GM12878 (cell line): Measurements from ENCODE around the gene SYT12. TPM values are rescaled to one million over a fixed set of nuclear protein-coding genes. Genes with fewer than 3 reads are reported as not detected.

Source experiments
- ATAC-seq: fragments of 200-7000 bp; cut with Tn5 transposase; 3 replicates; pipeline ENCODE4 v1.9.1; 2020; ENCODE audit warnings: mild to moderate bottlenecking, moderate library complexity
- BruUV-seq: library from RNA; stranded (reverse); fragments of 400-500 nt; replicated peaks from 2 replicates; lab custom pipeline; 2021; lab: Mats Ljungman, UMichigan
- CTCF ChIA-PET: fragments of 300-600 bp; sonication (Branson Sonifier 250); formaldehyde crosslinking; extraction: SDS; loops from one replicate; lab custom pipeline; 2021; ENCODE audit warnings: inconsistent platforms; lab: Yijun Ruan, JAX
- POLR2A ChIA-PET: fragments of 350-600 bp; formaldehyde crosslinking; extraction: SDS; loops from one replicate; lab custom pipeline; 2021; ENCODE audit warnings: inconsistent platforms; lab: Charles Lee
- RAD21 ChIA-PET: fragments of 300-600 bp; sonication (Branson Sonifier 250); formaldehyde crosslinking; loops from one replicate; lab custom pipeline; 2023; ENCODE audit warnings: antibody characterized with exemption; ENCODE audit not compliant: unreplicated experiment; lab: Charles Lee
- SMC1A ChIA-PET: fragments of 300-600 bp; sonication (Branson Sonifier 250); formaldehyde crosslinking; loops from one replicate; lab custom pipeline; 2023; ENCODE audit not compliant: unreplicated experiment, uncharacterized antibody; lab: Charles Lee
- DNase-seq: peaks from one replicate; pipeline ENCODE4 v3.0.0-alpha.2; 2011; ENCODE audit warnings: low read depth, low spot score
- FAIRE-seq: peaks from 3 replicates; lab custom pipeline; 2011; peaks lifted over from hg19 to GRCh38; lab: Jason Lieb, UNC
- H2AFZ ChIP-seq: 2 replicates; pipeline ENCODE4 v1.6.0; 2011; ENCODE audit warnings: low read depth, low read length, control low read depth; ENCODE audit not compliant: control insufficient read depth
- H3K27ac ChIP-seq: 2 replicates; pipeline ENCODE4 v1.5.1; 2011; ENCODE audit warnings: control low read depth; ENCODE audit not compliant: control insufficient read depth, insufficient read depth
- H3K27me3 ChIP-seq, 2 experiments: replicated peaks in 1 of 2; 2 replicates each; pipeline versions ENCODE4 v1.6.0 to v1.6.1; 2011; ENCODE audit warnings: low read length in 1 of 2; ENCODE audit not compliant: control insufficient read depth in 2 of 2, insufficient read depth in 2 of 2
- H3K36me3 ChIP-seq, 2 experiments: 2 replicates each; pipeline ENCODE4 v1.5.1; 2011; ENCODE audit warnings: low read length in 1 of 2; ENCODE audit not compliant: control insufficient read depth in 2 of 2, insufficient read depth in 2 of 2
- H3K4me1 ChIP-seq: 2 replicates; pipeline ENCODE4 v1.6.1; 2011; ENCODE audit warnings: mild to moderate bottlenecking, low read length, moderate library complexity, mixed read lengths; ENCODE audit not compliant: control insufficient read depth, insufficient read depth
- H3K4me2 ChIP-seq: 2 replicates; pipeline ENCODE4 v1.6.0; 2011; ENCODE audit warnings: control low read depth; ENCODE audit not compliant: control insufficient read depth, insufficient read depth
- H3K4me3 ChIP-seq: fragments of 200-600 bp; sonication (generic); 2 replicates; pipeline ENCODE4 v1.5.1; 2016
- H3K79me2 ChIP-seq: 2 replicates; pipeline ENCODE4 v1.6.0; 2011; ENCODE audit warnings: low read length; ENCODE audit not compliant: control insufficient read depth, insufficient read depth
- H3K9ac ChIP-seq: 2 replicates; pipeline ENCODE4 v1.8.0; 2011; ENCODE audit warnings: low read length, control low read depth, mixed read lengths; ENCODE audit not compliant: control insufficient read depth, insufficient read depth
- H3K9me3 ChIP-seq: replicated peaks from 3 replicates; pipeline ENCODE4 v1.5.1; 2011; ENCODE audit warnings: mild to moderate bottlenecking, low read length; ENCODE audit not compliant: control insufficient read depth, insufficient read depth
- H4K20me1 ChIP-seq: 2 replicates; pipeline ENCODE4 v1.6.0; 2011; ENCODE audit not compliant: control insufficient read depth, insufficient read depth
- CBFB ChIP-seq: IDR thresholded peaks from 2 replicates; pipeline ENCODE4 v1.6.1; 2016; ENCODE audit warnings: antibody characterized with exemption, low read depth
- CBX3 ChIP-seq: fragments of 200-600 bp; sonication (generic); IDR thresholded peaks from 2 replicates; pipeline ENCODE4 v1.6.1; 2016; ENCODE audit warnings: low read depth, borderline replicate concordance
- E2F4 ChIP-seq: IDR thresholded peaks from 2 replicates; pipeline ENCODE4 v1.6.1; 2012; ENCODE audit warnings: low read depth, low read length, improper control_type of control experiment
- MAX ChIP-seq: IDR thresholded peaks from 2 replicates; pipeline ENCODE4 v1.6.1; 2012; ENCODE audit warnings: low read depth, low read length, improper control_type of control experiment
- MTA3 ChIP-seq: IDR thresholded peaks from 2 replicates; pipeline ENCODE4 v1.6.1; 2012; ENCODE audit warnings: low read length, inconsistent platforms, borderline replicate concordance
- NFIC ChIP-seq: IDR thresholded peaks from 2 replicates; pipeline ENCODE4 v1.6.1; 2012; ENCODE audit warnings: low read depth, mild to moderate bottlenecking, inconsistent platforms, low read length, moderate library complexity
- NR2C2 ChIP-seq: IDR thresholded peaks from 2 replicates; pipeline ENCODE4 v1.6.1; 2011; ENCODE audit warnings: borderline replicate concordance, low read depth; ENCODE audit not compliant: control insufficient read depth, insufficient read length
- SPI1 ChIP-seq: IDR thresholded peaks from 2 replicates; pipeline ENCODE4 v1.6.1; 2011; ENCODE audit warnings: low read depth, mild to moderate bottlenecking, low read length, moderate library complexity, borderline replicate concordance; ENCODE audit not compliant: insufficient read depth
- USF2 ChIP-seq: IDR thresholded peaks from 2 replicates; pipeline ENCODE4 v1.6.1; 2011; ENCODE audit warnings: low read depth, low read length, improper control_type of control experiment, borderline replicate concordance
- ZBTB33 ChIP-seq: fragments of 450-650 bp; IDR thresholded peaks from 2 replicates; pipeline ENCODE4 v1.6.1; 2017; ENCODE audit warnings: mild to moderate bottlenecking
- ZNF217 ChIP-seq: fragments of 450-650 bp; IDR thresholded peaks from 2 replicates; pipeline ENCODE4 v1.6.1; 2017; ENCODE audit warnings: antibody characterized with exemption, mild to moderate bottlenecking
- ZNF384 ChIP-seq: IDR thresholded peaks from 2 replicates; pipeline ENCODE4 v1.6.1; 2012; ENCODE audit warnings: low read depth, mild to moderate bottlenecking, low read length, improper control_type of control experiment, borderline replicate concordance
- WGBS: methylation state at CpG from one replicate; pipeline ENCODE4 v1.1.6; 2016; ENCODE audit warnings: low lambda C conversion rate; ENCODE audit not compliant: insufficient replicate concordance, insufficient coverage; ENCODE audit errors: missing lambda C conversion rate; 5-methylcytosine and 5-hydroxymethylcytosine counted together
- in situ Hi-C: fragments of 300-500 bp; cut with MboI; formaldehyde crosslinking; loops from 9 replicates; pipeline ENCODE4 v1.14.3; 2018; ENCODE audit warnings: mixed read lengths
- intact Hi-C: fragments of 100-400 bp; cut with micrococcal nuclease; formaldehyde crosslinking; loops from one replicate; pipeline ENCODE4 v1.14.2; 2022; ENCODE audit not compliant: unreplicated experiment
- polyA plus RNA-seq, 11 experiments: library from polyadenylated mRNA; depleted of rRNA in 4 of 11; unstranded in 6 of 11; stranded (reverse) in 5 of 11; fragments of >200 nt; fragmentation: Nextera tagmentation in 4 of 11; fragmentation: Illumina TruSeq in 1 of 11; extraction: Ambion mirVana in 4 of 11; extraction: Trizol in 1 of 11; gene quantifications; 1 replicate in 1 of 11; 2 replicates in 10 of 11; pipeline versions ENCODE4 v1.2.1 to v1.2.3, GENCODE V29; 2011 to 2016; ENCODE audit warnings: inconsistent platforms in 2 of 11, missing spikeins in 2 of 11, low read depth in 1 of 11
- total RNA-seq, 4 experiments: library from RNA; depleted of rRNA in 3 of 4; stranded (reverse); fragments of >200 nt in 3 of 4; fragmentation: Illumina TruSeq in 1 of 4; extraction: Trizol in 1 of 4; gene quantifications; 2 replicates each; pipeline versions ENCODE4 v1.2.1 to v1.2.3, GENCODE V29; 2013 to 2021

Gene SYT12
- total and polyA plus RNA-seq, 10 of the 15 experiments (the other 5 are each of a cell fraction or from before 2014, with no cell fraction given) = 0.02 to 2.3 (median 0.84) TPM; not detected in 1

- Histone ChIP-seq H4K20me1 (no peaks in the 10 kb centered on the region), H3K9ac (no peak overlapping the region), H3K79me2 (no peaks in the 10 kb centered on the region), H2AFZ (no peak overlapping the region), H3K9me3 (no peaks in the 10 kb centered on the region), H3K27me3 (no peaks in the 10 kb centered on the region), H3K36me3 (no peaks in the 10 kb centered on the region), H3K4me1 (no peaks in the 10 kb centered on the region), H3K4me2 (no peak overlapping the region)
- ChIA-PET CTCF (interaction anchor here (1.0 kb wide), 1 partner anchor 15 kb away, joined by 3 read pairs; no protein-coding TSS in a partner anchor), POLR2A (no interaction called here), RAD21 (no interaction called here)
- no peak for FAIRE-seq
- no peak for DNase-seq
- intact Hi-C loops = no loop called here
- in situ Hi-C loops = no loop called here
- TF ChIP-seq ZNF217 = no peak
- no peak for TF ChIP-seq CBX3
- no peak for TF ChIP-seq MTA3
- TF ChIP-seq, all 136 proteins: peak for 0
- ATAC-seq = no peak
- no TSS peak for BruUV-seq
- WGBS = 71% methylated on average over 7 of the region's 7 CpGs
- no peak overlapping the region for H3K4me3 ChIP-seq
- no peak overlapping the region for H3K27ac ChIP-seq
- SMC1A ChIA-PET = no interaction called here
Observed at GRCh38 chr11:67007126-67007525, 15.8 kb upstream of the SYT12 start.

GRCh38 chr11:67010296-67010905, 12.5 kb upstream of the SYT12 start:
- Histone ChIP-seq H2AFZ (no peak overlapping the region), H3K4me3 (no peak overlapping the region), H3K27me3 (peaks cover 0 to 2% of the 10 kb centered on the region in 2 experiments; a peak in 2 of 4 replicates), H3K36me3 (no peaks in the 10 kb centered on the region), H4K20me1 (no peaks in the 10 kb centered on the region), H3K4me2 (no peak overlapping the region), H3K27ac (no peak overlapping the region), H3K4me1 (no peaks in the 10 kb centered on the region), H3K79me2 (no peaks in the 10 kb centered on the region), H3K9ac (no peak overlapping the region), H3K9me3 (no peaks in the 10 kb centered on the region)
- in situ Hi-C loops = no loop called here
- no TSS peak for BruUV-seq
- FAIRE-seq = no peak
- CTCF ChIA-PET = interaction anchor here (0.6 kb wide), 1 partner anchor 758 kb away, joined by 3 read pairs; no protein-coding TSS in a partner anchor
- intact Hi-C loops = no loop called here
- no peak for DNase-seq
- POLR2A ChIA-PET = interaction anchor here (0.6 kb wide), 1 partner anchor 94 kb away, joined by 3 read pairs; no protein-coding TSS in a partner anchor
- SMC1A ChIA-PET = interaction anchor here (0.9 kb wide), 2 partner anchors 17 to 65 kb away, joined by 3 read pairs; no protein-coding TSS in a partner anchor
- ATAC-seq = no peak
- 26% methylated on average over 7 of the region's 7 CpGs for WGBS
- RAD21 ChIA-PET = no interaction called here
- TF ChIP-seq E2F4 = no peak
- TF ChIP-seq MAX = no peak
- no peak for TF ChIP-seq CBFB
- no peak for TF ChIP-seq NFIC
- TF ChIP-seq ZNF384 = no peak
- TF ChIP-seq NR2C2 = no peak
- no peak for TF ChIP-seq ZBTB33
- no peak for TF ChIP-seq USF2
- TF ChIP-seq SPI1 = no peak
